Forelimb muscle (tissue), 1 donor: Measurements from ENCODE around the gene PI16. TPM values are rescaled to one million over a fixed set of nuclear protein-coding genes. Genes with fewer than 3 reads are reported as not detected.
"Not testable (repeated sequence)": the region's sequence is repeated elsewhere in the genome, so short reads cannot be mapped to it uniquely, and the experiment has no call there.

Experiments
- DNase-seq: peaks from one replicate; pipeline ENCODE4 v3.0.0-alpha.2; 2013; ENCODE audit warnings: low read depth
- polyA plus RNA-seq: library from polyadenylated mRNA; unstranded; fragments of 120-200 nt; gene quantifications from one replicate; pipeline ENCODE4 v1.2.1, GENCODE V29; 2013; ENCODE audit not compliant: insufficient read length

Gene PI16
- polyA plus RNA-seq, 1 donor: 13.6 TPM

- no peak for DNase-seq
Observed at GRCh38 chr6:36975231-36976006, 20.9 kb downstream of the PI16 start.

GRCh38 chr6:36976007-36976264 lies 21.4 kb downstream of the PI16 start:
- no peak for DNase-seq

- no peak for DNase-seq
Observed at GRCh38 chr6:36976509-36976908, 22.0 kb downstream of the PI16 start.

GRCh38 chr6:36976931-36977330 lies 22.4 kb downstream of the PI16 start:
- no peak for DNase-seq

- no peak for DNase-seq
Observed at GRCh38 chr6:36977470-36977941, 23.0 kb downstream of the PI16 start.

- DNase-seq: no peak
Observed at GRCh38 chr6:36978421-36979346, 24.1 kb downstream of the PI16 start.

- no peak for DNase-seq
Observed at GRCh38 chr6:36979347-36979742, 24.8 kb downstream of the PI16 start.

GRCh38 chr6:36980129-36980528 lies 25.6 kb downstream of the PI16 start:
- DNase-seq: no peak

GRCh38 chr6:36980876-36981619 lies 26.5 kb downstream of the PI16 start:
- DNase-seq: no peak

- no peak for DNase-seq
Observed at GRCh38 chr6:36983538-36983937, 29.0 kb downstream of the PI16 start.

- no peak for DNase-seq
Observed at GRCh38 chr6:36984581-36985416, 30.3 kb downstream of the PI16 start.

- DNase-seq: no peak
Observed at GRCh38 chr6:36985417-36985807, 30.9 kb downstream of the PI16 start.

GRCh38 chr6:36985808-36986703 lies 31.5 kb downstream of the PI16 start, which contains the start of gene MTCH1:
Gene MTCH1 (minus strand): TSS chr6:36986196. CDS start chr6:36986173, 23 bp downstream.
- DNase-seq: no peak

GRCh38 chr6:36986704-36987047 lies 32.1 kb downstream of the PI16 start:
- no peak for DNase-seq

- no peak for DNase-seq
Observed at GRCh38 chr6:36989264-36989663, 34.7 kb downstream of the PI16 start.

GRCh38 chr6:36990401-36990800 lies 35.9 kb downstream of the PI16 start:
- DNase-seq: not testable (repeated sequence)

GRCh38 chr6:36997811-36998722 lies 43.5 kb downstream of the PI16 start:
- no peak for DNase-seq

- DNase-seq: no peak
Observed at GRCh38 chr6:36998723-36999038, 44.1 kb downstream of the PI16 start.

- no peak for DNase-seq
Observed at GRCh38 chr6:36999061-36999750, 44.7 kb downstream of the PI16 start.
